HFFc6 (cell line): Measurements from ENCODE around the gene LEMD2. TPM values are rescaled to one million over a fixed set of nuclear protein-coding genes. Genes with fewer than 3 reads are reported as not detected.

ENCODE experiments used
- DNase-seq: peaks from one replicate; pipeline ENCODE4 v3.0.0-alpha.2; 2018
- H3K27ac Mint-ChIP-seq: 2 replicates; pipeline ENCODE4 v1.8.0; 2020; ENCODE audit warnings: mild to moderate bottlenecking, mixed read lengths
- H3K27me3 Mint-ChIP-seq: 2 replicates; pipeline ENCODE4 v1.8.0; 2021; ENCODE audit warnings: mild to moderate bottlenecking, moderate library complexity, mixed read lengths; ENCODE audit not compliant: insufficient read depth
- H3K36me3 Mint-ChIP-seq: 2 replicates; pipeline ENCODE4 v1.8.0; 2021; ENCODE audit warnings: low read depth, mixed read lengths
- H3K4me1 Mint-ChIP-seq: 2 replicates; pipeline ENCODE4 v1.8.0; 2020; ENCODE audit warnings: low read depth, mixed read lengths
- H3K4me3 Mint-ChIP-seq: 2 replicates; pipeline ENCODE4 v1.8.0; 2020; ENCODE audit warnings: mild to moderate bottlenecking, moderate library complexity, mixed read lengths
- H3K9me3 Mint-ChIP-seq: 2 replicates; pipeline ENCODE4 v1.8.0; 2020; ENCODE audit warnings: mild to moderate bottlenecking, mixed read lengths
- CTCF ChIP-seq: fragments of 200-600 bp; sonication (generic); IDR thresholded peaks from 2 replicates; pipeline ENCODE4 v1.5.0; 2021; ENCODE audit warnings: antibody characterized with exemption, mild to moderate bottlenecking
- total RNA-seq, 6 experiments: library from RNA; stranded (reverse); fragmentation: NEBNext Ultra II Directional; extraction: Animal tissue kit (Norgen Biotek cat#: 25700); gene quantifications; 2 replicates in 1 of 6; 3 replicates in 5 of 6; pipeline ENCODE4 v1.2.3, GENCODE V29; 2021

The LEMD2 gene
- total RNA-seq, 6 experiments from 2014 or later, result 42.4 to 46.7 (median 44.9) TPM

GRCh38 chr6:33770833-33771145, 18.1 kb downstream of the LEMD2 start:
- Mint-ChIP-seq H3K4me1 (peaks cover 70% of the 10 kb centered on the region), H3K4me3 (peak overlapping the region; percentile 55), H3K36me3 (peaks cover 25% of the 10 kb centered on the region), H3K27ac (peak overlapping the region; percentile 94), H3K27me3 (peaks cover 4% of the 10 kb centered on the region; the same call in 1 of the 2 replicates), H3K9me3 (no peaks in the 10 kb centered on the region)
- no peak for DNase-seq
- no peak for TF ChIP-seq CTCF

- Mint-ChIP-seq H3K4me1 (peaks cover 70% of the 10 kb centered on the region), H3K27ac (peak overlapping the region; percentile 94), H3K27me3 (peaks cover 4% of the 10 kb centered on the region; the same call in 1 of the 2 replicates)
These were observed 18.7 kb downstream of the LEMD2 start for GRCh38 chr6:33770124-33770832.

GRCh38 chr6:33769248-33769821, 19.6 kb downstream of the LEMD2 start:
- H3K9me3 Mint-ChIP-seq, result no peaks in the 10 kb centered on the region
- H3K27me3 Mint-ChIP-seq, result peaks cover 4% of the 10 kb centered on the region; the same call in 1 of the 2 replicates
- no peak overlapping the region for H3K4me3 Mint-ChIP-seq
- no peak for TF ChIP-seq CTCF
- peaks cover 64% of the 10 kb centered on the region for H3K4me1 Mint-ChIP-seq
- peaks cover 13% of the 10 kb centered on the region for H3K36me3 Mint-ChIP-seq
- DNase-seq, result no peak
- peak overlapping the region; percentile 94 for H3K27ac Mint-ChIP-seq

More at GRCh38 chr6:33770124-33770832, 18.7 kb downstream of the LEMD2 start:
- Mint-ChIP-seq H3K4me3 (peak overlapping the region; percentile 55), H3K9me3 (no peaks in the 10 kb centered on the region), H3K36me3 (peaks cover 21% of the 10 kb centered on the region)
- no peak for TF ChIP-seq CTCF
- DNase-seq, result no peak

DNA sequence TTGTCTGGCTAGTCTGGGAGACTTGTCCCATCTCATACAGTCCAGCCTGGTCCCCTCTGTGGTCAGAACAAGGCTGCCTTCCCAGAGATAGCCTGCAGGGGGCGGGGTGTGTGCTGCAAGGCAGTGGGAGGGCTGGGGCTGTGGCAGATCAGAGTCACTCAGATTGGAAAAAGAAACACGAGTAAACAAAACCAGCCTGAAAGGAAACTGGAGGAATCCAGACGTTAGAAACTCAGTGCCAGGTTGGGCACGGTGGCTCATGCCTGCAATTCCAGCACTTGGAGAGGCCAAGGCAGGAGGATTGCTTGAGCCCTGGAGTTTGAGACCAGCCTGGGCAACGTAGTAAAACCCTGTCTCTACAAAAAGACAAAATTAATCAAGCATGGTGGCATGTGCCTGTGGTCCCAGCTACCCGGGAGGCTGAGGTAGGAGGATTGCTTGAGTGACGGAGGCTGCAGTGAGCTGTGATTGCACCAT, 20.2 kb downstream of the LEMD2 start:
- H3K27ac Mint-ChIP-seq, result peak overlapping the region; percentile 94
- DNase-seq, result peak; percentile 80
- peak overlapping the region; percentile 45; the same call in 1 of the 2 replicates for H3K4me3 Mint-ChIP-seq
- peaks cover 63% of the 10 kb centered on the region for H3K4me1 Mint-ChIP-seq
- peaks cover 4% of the 10 kb centered on the region; the same call in 1 of the 2 replicates for H3K27me3 Mint-ChIP-seq
- TF ChIP-seq CTCF, result peak; percentile 93
- peaks cover 13% of the 10 kb centered on the region for H3K36me3 Mint-ChIP-seq
- H3K9me3 Mint-ChIP-seq, result no peaks in the 10 kb centered on the region

- peaks cover 51% of the 10 kb centered on the region for H3K4me1 Mint-ChIP-seq
- no peak for TF ChIP-seq CTCF
- DNase-seq, result no peak
- H3K27me3 Mint-ChIP-seq, result peaks cover 6% of the 10 kb centered on the region; the same call in 1 of the 2 replicates
- H3K9me3 Mint-ChIP-seq, result no peaks in the 10 kb centered on the region
- no peak overlapping the region for H3K4me3 Mint-ChIP-seq
- H3K27ac Mint-ChIP-seq, result no peak overlapping the region
- peaks cover 1% of the 10 kb centered on the region for H3K36me3 Mint-ChIP-seq
These were observed 21.7 kb downstream of the LEMD2 start for GRCh38 chr6:33766921-33767907.
